NCI-H146 (cell line): ENCODE measurements around the gene LRRC40.
A peak's percentile ranks its signal among the peaks of the same experiment; 100 is the strongest.
"Not testable (repeated sequence)": the region's sequence is repeated elsewhere in the genome, so short reads cannot be mapped to it uniquely, and the experiment has no call there.

ENCODE experiments used
- DNase-seq: peaks from one replicate; lab custom pipeline; 2025; lab: John Stamatoyannopoulos, UW

Gene LRRC40

DNA sequence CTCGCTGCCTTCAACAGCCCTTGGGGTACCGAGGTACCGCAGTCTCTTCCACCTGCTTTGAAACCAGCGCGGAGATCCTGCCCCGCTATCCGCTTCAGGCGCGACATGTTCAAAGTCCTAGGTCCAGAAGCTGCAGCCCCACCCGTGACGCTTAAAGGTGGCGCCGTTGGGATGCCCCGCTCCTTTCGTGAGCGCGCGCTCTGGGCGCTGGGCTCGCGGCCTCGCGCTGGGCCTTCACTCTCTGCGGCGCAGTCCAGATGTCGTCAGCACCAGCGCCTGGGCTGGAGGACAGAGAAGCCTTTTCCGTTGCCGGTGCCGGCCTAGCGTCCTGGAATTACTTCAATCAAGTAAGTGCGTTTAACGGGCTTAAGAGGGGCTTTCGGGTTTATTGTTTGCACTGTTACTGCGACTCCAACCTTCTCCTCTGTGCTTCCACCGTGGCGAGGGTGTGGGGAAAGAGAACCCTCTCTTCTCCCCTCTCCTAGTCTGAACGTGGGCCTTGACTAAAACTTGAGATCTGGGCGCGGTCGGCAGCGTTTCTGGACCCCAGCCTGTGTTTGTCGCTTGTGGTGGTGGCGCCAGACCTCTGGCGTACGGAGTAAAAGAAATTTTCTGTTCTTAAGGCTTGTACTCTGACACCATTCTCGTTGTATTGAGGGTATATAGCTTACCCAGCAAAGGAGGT, at the start of gene LRRC40:
Gene LRRC40 (minus strand): TSS at position 146 of the 685 bp plus-strand sequence. CDS start 39 bp downstream, at position 107.
- DNase-seq: peak; percentile 94

DNA sequence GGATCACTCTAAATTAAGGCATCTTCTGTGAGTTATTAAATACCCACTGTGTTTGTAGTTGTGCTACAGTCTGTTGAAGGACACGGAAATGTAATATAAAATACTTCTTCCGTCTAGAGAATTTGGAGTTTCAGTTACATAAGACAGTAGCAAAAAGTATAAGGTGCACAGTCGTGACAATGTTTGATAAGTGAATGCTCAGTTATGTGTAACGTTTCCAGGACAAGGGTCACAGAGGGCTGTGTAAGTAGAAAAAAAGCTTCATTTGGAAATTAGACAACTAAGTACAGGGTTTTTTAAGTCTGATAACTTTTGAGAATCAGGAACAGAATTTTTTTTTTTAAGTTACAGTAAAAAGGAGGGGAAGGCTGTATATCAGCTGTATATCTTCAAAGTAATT, 43.4 kb upstream of the LRRC40 start:
- DNase-seq: no peak

DNA sequence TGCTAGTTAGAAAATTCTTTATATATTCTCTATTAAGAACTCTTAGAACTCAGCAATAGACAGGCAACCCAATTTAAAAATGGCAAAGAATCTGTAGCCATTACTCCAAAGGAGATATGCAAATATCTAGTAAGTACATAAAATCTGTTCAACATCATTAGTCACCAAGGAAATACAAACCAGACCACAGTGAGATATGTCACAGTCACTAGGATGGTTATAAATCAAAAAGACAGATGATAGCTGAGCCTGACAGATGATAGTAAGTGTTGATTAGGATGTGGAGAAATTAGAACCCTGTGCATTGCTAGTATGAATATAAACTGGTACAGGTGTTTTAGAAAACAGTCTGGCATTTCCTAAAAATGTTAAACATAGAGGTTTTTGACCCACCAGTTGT, 42.4 kb upstream of the LRRC40 start:
- no peak for DNase-seq

DNA sequence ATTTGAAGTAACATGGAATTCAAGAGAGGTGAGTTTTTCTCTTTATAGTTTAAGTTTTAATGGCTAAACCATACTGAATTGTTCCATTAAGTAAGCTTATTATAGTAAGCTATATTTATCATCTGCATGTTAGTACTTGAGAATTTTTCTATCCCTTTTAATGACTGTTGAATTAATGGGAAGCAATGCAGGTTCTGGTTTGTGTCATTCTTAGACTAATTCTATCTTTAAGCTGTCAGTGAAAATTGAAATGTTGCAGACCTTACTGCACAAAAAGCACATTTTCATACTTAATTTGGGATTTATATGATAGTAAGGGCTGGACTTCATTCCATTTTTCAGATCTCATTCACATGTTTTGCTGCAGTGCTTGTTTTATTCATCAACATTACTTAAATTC, 41.7 kb upstream of the LRRC40 start:
- no peak for DNase-seq

DNA sequence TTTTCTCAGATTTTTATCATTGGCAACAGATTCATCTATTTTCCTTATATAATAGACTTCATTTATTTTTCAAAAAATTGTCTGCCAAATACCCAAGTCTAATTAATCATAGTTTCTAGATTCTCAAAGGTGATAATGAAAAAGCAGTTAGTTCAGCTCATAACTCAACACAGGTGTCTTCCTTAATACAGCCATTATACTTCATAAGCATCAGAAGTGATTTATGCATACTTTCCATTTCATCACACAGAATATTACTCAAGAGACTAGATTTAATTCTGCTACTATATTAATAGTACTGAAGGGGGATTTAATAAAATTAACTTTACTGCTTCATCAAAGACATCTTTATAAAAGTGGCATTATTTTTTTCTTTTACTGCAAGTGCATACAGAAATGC, 34.6 kb upstream of the LRRC40 start:
- DNase-seq: no peak

DNA sequence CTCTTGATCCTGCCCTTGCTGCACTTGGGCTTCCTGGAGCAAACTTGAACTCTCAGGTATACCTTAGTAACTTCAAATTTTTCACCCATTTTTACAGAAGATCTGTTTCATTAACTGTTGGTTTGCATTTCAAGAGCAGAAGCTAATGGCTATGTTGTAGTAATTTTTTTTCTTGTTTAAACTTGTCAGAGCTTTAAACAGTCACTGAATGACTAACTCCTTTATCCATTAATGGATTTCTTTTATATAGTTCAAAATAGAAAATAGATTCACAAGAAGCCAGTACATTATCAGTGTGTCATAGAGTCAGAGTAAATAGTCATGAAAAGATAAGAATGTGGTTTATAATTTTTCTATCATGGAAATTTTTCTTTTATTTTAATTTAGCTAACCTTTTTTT, 29.4 kb upstream of the LRRC40 start:
- no peak for DNase-seq

GRCh38 chr1:70231475-70231874, 26.1 kb upstream of the LRRC40 start:
- no peak for DNase-seq

GRCh38 chr1:70228670-70229069, 23.3 kb upstream of the LRRC40 start:
- no peak for DNase-seq

- no peak for DNase-seq
These were observed 22.1 kb upstream of the LRRC40 start for GRCh38 chr1:70227439-70227838.

DNA sequence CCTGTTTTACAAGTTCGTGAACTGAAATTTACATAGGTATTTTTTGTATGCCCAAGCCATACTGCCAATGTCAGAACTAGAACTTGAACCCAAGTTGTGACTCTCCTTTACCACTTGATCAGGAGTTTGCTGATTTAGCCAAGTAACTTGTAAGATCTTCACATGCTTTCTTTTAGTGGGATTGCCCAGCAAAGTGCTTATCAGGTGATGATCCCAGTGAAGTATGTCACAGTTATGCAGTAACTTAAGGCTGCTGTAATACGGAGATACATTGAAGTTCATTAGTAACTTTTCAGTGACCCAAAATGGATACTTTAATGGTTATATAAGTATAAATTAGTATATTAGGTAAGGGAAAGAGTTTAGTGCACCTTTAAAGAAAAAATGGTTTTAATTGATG, 19.6 kb upstream of the LRRC40 start:
- no peak for DNase-seq

DNA sequence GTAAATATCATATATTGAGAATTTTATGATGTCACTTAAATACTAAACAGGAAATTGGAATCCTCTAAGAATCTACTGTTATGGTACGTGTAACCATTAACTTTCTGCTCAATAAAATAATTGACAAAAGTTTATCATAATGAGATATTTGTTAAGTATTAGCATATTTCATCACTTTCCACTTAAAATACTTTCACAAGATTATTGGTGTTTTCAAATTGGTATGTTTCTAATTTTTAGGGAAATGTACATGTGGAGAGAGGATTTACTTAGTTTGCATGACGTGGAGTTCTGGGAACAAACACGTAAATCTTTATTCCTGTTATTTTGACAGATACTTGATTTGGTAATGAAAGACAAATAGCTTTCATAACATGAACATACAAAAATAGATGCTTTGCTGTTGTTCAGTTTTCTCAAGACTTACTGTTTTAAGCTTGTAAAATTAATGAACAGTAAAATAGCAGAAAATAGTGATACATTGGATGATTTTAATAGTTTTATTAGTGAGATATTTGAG, 17.4 kb upstream of the LRRC40 start:
- no peak for DNase-seq

- peak; percentile 95 for DNase-seq
These were observed 16.1 kb upstream of the LRRC40 start, which contains the start of gene SRSF11 for GRCh38 chr1:70221238-70222121. Gene SRSF11, plus strand, starts transcription at chr1:70221380. Its CDS starts 257 bp downstream, at chr1:70221637.

- no peak for DNase-seq
These were observed 15.3 kb upstream of the LRRC40 start for GRCh38 chr1:70220517-70221237.

DNA sequence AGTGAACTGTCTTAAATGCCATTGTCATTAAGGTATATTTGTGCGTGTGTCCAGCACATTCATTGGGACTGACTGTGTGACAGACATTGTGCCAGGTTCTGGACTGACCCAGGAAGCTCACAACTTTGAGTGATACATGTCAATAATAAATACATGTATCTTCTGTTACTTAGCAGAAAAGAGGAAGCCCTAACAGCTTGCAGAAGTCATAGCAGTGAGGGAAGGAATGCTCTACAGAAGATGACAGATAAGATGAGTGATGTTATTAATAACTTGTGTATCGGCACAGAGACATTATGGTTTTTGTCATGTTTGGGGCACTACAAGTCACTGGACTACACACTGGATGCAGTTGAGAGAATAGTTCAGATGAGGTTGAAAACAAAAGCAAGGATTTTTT, 14.6 kb upstream of the LRRC40 start:
- DNase-seq: no peak

- no peak for DNase-seq
These were observed 6.2 kb upstream of the LRRC40 start for GRCh38 chr1:70211541-70211940.

DNA sequence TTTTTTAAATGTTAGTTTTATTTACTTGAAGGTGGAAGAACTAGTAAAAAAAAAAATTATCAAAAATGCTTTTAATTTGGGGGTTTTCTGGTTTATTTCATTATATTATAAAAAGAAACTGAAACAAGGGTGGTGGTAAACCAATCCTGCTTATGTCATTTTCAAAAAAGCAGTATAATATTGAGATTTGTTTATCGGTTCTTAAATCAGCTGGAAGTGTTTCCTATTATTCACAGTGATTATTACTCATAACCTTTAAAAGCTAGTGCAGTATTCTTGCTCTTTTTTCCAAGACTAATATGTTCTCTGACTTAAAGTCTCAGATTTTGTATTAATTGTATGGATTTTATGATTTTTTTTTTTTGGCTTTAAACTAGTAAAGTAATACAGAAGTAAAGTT, 5.4 kb upstream of the LRRC40 start:
- no peak for DNase-seq

- DNase-seq: no peak
These were observed 2.9 kb upstream of the LRRC40 start for GRCh38 chr1:70208292-70208691.

DNA sequence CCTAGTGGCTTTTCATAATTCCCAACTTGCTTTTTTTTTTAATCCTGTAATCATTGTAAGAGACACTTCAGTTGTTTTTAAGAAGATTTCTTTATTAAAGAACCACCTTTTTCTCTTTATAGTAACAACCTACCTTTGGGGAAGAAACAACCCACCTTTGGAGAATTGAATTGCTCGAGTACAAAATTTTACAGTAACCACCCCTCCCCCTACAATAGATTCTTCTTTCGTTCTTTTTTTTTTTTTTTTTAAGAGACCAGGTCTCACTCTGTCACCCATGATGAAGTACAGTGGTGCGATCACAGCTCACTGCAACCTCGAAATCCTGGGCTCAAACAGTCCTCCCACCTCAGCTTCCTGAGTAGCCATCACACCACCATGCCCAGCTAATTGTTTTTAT, 2.1 kb upstream of the LRRC40 start:
- no peak for DNase-seq

DNA sequence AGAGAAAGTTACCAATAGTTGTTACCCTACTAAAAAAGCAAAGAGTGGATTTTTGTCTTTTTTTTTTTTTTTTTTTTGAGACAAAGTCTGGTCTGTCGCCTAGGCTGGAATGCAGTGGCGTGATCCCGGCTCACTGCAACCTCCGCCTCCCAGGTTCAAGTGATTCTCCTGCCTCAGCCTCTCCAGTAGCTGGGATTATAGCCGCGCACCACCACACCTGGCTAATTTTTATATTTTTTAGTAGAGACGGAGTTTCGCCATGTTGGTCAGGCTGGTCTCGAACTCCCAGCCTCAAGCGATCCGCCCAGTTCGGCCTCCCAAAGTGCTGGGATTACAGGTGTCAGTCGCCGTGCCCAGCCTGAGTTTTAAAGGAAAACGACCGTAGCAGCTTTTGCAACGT, 1.5 kb upstream of the LRRC40 start:
- DNase-seq: not testable (repeated sequence)

DNA sequence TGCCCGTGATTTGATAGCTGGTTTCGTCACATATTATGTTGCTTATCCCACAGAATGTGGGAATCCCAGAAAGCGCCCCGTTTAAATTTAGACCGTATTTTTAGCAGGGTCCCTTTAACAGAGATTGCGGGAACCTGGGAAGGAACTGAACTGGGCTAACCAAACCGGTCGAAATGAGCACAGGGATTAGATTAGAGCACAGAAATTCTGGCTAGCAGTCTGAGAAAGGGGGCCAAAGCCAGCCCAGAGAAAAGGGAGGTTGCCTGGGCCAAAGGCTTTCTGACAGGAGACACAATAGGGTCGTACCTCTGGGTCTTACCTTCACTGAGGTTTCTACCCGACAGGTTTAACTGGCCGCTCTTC, 327 bp downstream of the LRRC40 start:
- no peak for DNase-seq

GRCh38 chr1:70204600-70204999, 779 bp downstream of the LRRC40 start:
- peak; percentile 33 for DNase-seq

GRCh38 chr1:70204139-70204538, 1.2 kb downstream of the LRRC40 start:
- no peak for DNase-seq
